ENCODE measurements around the gene SLCO3A1. TPM values are rescaled to one million over a fixed set of nuclear protein-coding genes. Genes with fewer than 3 reads are reported as not detected.
A peak's percentile ranks its signal among the peaks of the same experiment; 100 is the strongest.

SLCO3A1 gene
- total and polyA plus RNA-seq, 2 donors (not counting 1 experiment from before 2014, with no cell fraction given) = 8.1 to 16.8 TPM

DNA sequence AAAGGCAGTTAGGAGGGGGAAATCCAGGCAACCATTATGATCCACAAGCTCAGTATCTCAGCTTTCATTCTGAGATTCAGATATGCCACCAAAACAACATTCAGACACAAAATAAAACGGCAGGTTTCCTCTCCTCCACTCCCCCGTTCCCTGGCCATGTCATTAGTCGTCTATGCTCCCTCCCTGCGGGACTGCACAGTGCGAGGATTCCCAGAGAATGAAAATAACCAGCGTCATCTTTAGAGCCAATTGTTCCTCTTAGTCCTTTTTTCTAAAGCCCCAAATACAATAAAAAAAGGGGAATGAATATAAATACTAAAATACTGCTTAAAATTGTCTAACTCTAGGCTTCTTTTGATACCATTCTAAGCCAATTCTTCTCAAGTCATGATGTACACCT is 7.8 kb upstream of the SLCO3A1 start:
- H3K79me2 ChIP-seq (ENCODE audit: control insufficient read depth, insufficient read depth, low read length) = no peaks in the 10 kb centered on the region
- H3K4me3 ChIP-seq (replicated peaks in 1 of 4; ENCODE audit: control extremely low read depth in 1 of 4, insufficient read depth in 1 of 4, low read depth in 3 of 4, low read length in 4 of 4) = no peak overlapping the region
- no peaks in the 10 kb centered on the region for H3K36me3 ChIP-seq (ENCODE audit: control insufficient read depth, insufficient read depth, low read length)
- H3K4me1 ChIP-seq (ENCODE audit: control insufficient read depth, extremely low read depth, insufficient read depth, low read length) = no peaks in the 10 kb centered on the region
- TF ChIP-seq, protein P1, sequence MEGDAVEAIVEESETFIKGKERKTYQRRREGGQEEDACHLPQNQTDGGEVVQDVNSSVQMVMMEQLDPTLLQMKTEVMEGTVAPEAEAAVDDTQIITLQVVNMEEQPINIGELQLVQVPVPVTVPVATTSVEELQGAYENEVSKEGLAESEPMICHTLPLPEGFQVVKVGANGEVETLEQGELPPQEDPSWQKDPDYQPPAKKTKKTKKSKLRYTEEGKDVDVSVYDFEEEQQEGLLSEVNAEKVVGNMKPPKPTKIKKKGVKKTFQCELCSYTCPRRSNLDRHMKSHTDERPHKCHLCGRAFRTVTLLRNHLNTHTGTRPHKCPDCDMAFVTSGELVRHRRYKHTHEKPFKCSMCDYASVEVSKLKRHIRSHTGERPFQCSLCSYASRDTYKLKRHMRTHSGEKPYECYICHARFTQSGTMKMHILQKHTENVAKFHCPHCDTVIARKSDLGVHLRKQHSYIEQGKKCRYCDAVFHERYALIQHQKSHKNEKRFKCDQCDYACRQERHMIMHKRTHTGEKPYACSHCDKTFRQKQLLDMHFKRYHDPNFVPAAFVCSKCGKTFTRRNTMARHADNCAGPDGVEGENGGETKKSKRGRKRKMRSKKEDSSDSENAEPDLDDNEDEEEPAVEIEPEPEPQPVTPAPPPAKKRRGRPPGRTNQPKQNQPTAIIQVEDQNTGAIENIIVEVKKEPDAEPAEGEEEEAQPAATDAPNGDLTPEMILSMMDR (conservative IDR thresholded peaks at IDR 0.05 in 1 of 2, IDR thresholded peaks at IDR 0.05 in 1 of 2; ENCODE audit: low read depth in 1 of 2, low read length in 2 of 2) = no peak
- TF ChIP-seq EZH2 (IDR thresholded peaks at IDR 0.05; ENCODE audit: low read length, missing control alignments) = no peak
- H3K27ac ChIP-seq (ENCODE audit: insufficient read depth, low read length) = no peak overlapping the region
- no peaks in the 10 kb centered on the region for H3K27me3 ChIP-seq (ENCODE audit: control insufficient read depth, insufficient read depth, low read length)
- H4K20me1 ChIP-seq (ENCODE audit: control insufficient read depth, extremely low read depth, insufficient read depth, low read length) = no peaks in the 10 kb centered on the region
- no peak overlapping the region for H3K9ac ChIP-seq (ENCODE audit: insufficient read depth, low read length)
- no peak overlapping the region for H2AFZ ChIP-seq (ENCODE audit: low read length)
- no peak for DNase-seq (ENCODE audit: low read depth in 2 of 2)
- no peak overlapping the region for H3K4me2 ChIP-seq (ENCODE audit: extremely low read depth, insufficient read depth, low read length)
- H3K9me3 ChIP-seq (ENCODE audit: control insufficient read depth, insufficient read depth, low read depth, low read length) = no peaks in the 10 kb centered on the region

DNA sequence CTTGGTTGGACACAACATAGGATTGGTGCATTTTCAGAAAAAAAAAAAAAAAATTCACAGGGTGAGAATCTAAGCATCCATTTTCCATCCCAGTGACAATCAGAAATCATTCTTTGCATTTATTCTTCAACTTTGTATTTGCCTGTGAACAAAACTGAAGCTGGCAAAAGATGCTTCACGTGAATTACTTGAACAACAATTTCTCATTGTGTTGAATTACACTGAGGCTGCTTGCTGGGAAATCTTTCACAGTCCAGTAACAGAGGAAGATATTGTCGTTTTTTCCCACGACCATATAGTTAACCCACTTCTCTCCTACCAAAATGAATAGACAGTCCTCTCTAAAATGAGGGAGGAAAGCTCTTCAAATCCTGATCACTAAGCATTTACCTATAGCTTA is 4.3 kb upstream of the SLCO3A1 start:
- H2AFZ ChIP-seq (ENCODE audit: low read length) = no peak overlapping the region
- H3K27ac ChIP-seq (ENCODE audit: insufficient read depth, low read length) = no peak overlapping the region

DNA sequence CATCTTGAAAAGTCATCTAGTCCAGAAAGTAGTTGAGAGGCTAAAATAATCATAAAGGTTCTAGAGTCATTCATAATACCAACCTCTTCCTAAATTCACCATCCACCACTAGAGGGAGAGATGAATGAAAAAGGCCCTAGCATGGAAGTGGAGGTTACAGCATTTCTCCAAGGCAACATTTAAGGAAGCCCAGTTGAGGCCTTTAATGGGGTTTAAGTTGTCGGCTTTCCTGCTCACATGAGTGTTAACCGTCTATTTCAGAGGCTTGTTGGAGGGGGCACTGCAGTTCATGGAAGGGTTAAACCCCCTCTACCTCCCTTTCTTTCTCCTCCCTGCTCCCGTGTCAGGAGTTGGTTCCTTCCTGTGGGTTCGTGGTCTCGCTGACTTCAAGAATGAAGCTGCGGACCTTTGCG is 3.8 kb upstream of the SLCO3A1 start:
- H3K4me3 ChIP-seq (replicated peaks in 1 of 4; ENCODE audit: control extremely low read depth in 1 of 4, insufficient read depth in 1 of 4, low read depth in 3 of 4, low read length in 4 of 4) = no peak overlapping the region
- H2AFZ ChIP-seq (ENCODE audit: low read length) = no peak overlapping the region
- DNase-seq (ENCODE audit: low read depth in 2 of 2) = peak; percentile 58 to 78
- peaks cover 5% of the 10 kb centered on the region for H3K4me1 ChIP-seq (ENCODE audit: control insufficient read depth, extremely low read depth, insufficient read depth, low read length)
- TF ChIP-seq, protein P1 (conservative IDR thresholded peaks at IDR 0.05 in 1 of 2, IDR thresholded peaks at IDR 0.05 in 1 of 2; ENCODE audit: low read depth in 1 of 2, low read length in 2 of 2) = peak; percentile 69 to 74
- TF ChIP-seq EZH2 (IDR thresholded peaks at IDR 0.05; ENCODE audit: low read length, missing control alignments) = no peak
- no peak overlapping the region for H3K9ac ChIP-seq (ENCODE audit: insufficient read depth, low read length)
- no peaks in the 10 kb centered on the region for H3K9me3 ChIP-seq (ENCODE audit: control insufficient read depth, insufficient read depth, low read depth, low read length)
- no peaks in the 10 kb centered on the region for H3K79me2 ChIP-seq (ENCODE audit: control insufficient read depth, insufficient read depth, low read length)
- no peaks in the 10 kb centered on the region for H4K20me1 ChIP-seq (ENCODE audit: control insufficient read depth, extremely low read depth, insufficient read depth, low read length)
- no peak overlapping the region for H3K27ac ChIP-seq (ENCODE audit: insufficient read depth, low read length)
- H3K36me3 ChIP-seq (ENCODE audit: control insufficient read depth, insufficient read depth, low read length) = no peaks in the 10 kb centered on the region
- no peaks in the 10 kb centered on the region for H3K27me3 ChIP-seq (ENCODE audit: control insufficient read depth, insufficient read depth, low read length)
- H3K4me2 ChIP-seq (ENCODE audit: extremely low read depth, insufficient read depth, low read length) = no peak overlapping the region

More for the DNA sequence above, 4.3 kb upstream of the SLCO3A1 start:
- Histone ChIP-seq H3K9me3 (ENCODE audit: control insufficient read depth, insufficient read depth, low read depth, low read length) (no peaks in the 10 kb centered on the region), H3K4me2 (ENCODE audit: extremely low read depth, insufficient read depth, low read length) (no peak overlapping the region), H3K4me3 (replicated peaks in 1 of 4; ENCODE audit: control extremely low read depth in 1 of 4, insufficient read depth in 1 of 4, low read depth in 3 of 4, low read length in 4 of 4) (no peak overlapping the region), H3K36me3 (ENCODE audit: control insufficient read depth, insufficient read depth, low read length) (no peaks in the 10 kb centered on the region), H3K4me1 (ENCODE audit: control insufficient read depth, extremely low read depth, insufficient read depth, low read length) (peaks cover 5% of the 10 kb centered on the region), H3K9ac (ENCODE audit: insufficient read depth, low read length) (no peak overlapping the region), H3K79me2 (ENCODE audit: control insufficient read depth, insufficient read depth, low read length) (no peaks in the 10 kb centered on the region), H3K27me3 (ENCODE audit: control insufficient read depth, insufficient read depth, low read length) (no peaks in the 10 kb centered on the region), H4K20me1 (ENCODE audit: control insufficient read depth, extremely low read depth, insufficient read depth, low read length) (no peaks in the 10 kb centered on the region)
- TF ChIP-seq, protein P1 (conservative IDR thresholded peaks at IDR 0.05 in 1 of 2, IDR thresholded peaks at IDR 0.05 in 1 of 2; ENCODE audit: low read depth in 1 of 2, low read length in 2 of 2) = no peak
- no peak for TF ChIP-seq EZH2 (IDR thresholded peaks at IDR 0.05; ENCODE audit: low read length, missing control alignments)
- no peak for DNase-seq (ENCODE audit: low read depth in 2 of 2)
